Mucosa of descending colon (tissue), 3 donors: ENCODE measurements around the gene PLXNA2. TPM values are rescaled to one million over a fixed set of nuclear protein-coding genes. Genes with fewer than 3 reads are reported as not detected.

Experiments used
- ATAC-seq: fragments of 200-7000 bp; cut with Tn5 transposase; one replicate; pipeline ENCODE4 v1.9.1; 2020; ENCODE audit warnings: mild to moderate bottlenecking, moderate library complexity
- DNase-seq, 3 donors: peaks; one replicate each; pipeline ENCODE4 v3.0.0-alpha.2; 2020
- H3K36me3 ChIP-seq: fragments of 200-600 bp; one replicate; pipeline ENCODE4 v1.8.0; 2021; ENCODE audit warnings: low read depth, mild to moderate bottlenecking
- H3K4me1 ChIP-seq: fragments of 200-600 bp; one replicate; pipeline ENCODE4 v1.8.0; 2021; ENCODE audit warnings: low read depth, mild to moderate bottlenecking
- H3K4me3 ChIP-seq: fragments of 200-600 bp; one replicate; pipeline ENCODE4 v1.8.0; 2021; ENCODE audit warnings: mild to moderate bottlenecking
- H3K9me3 ChIP-seq: fragments of 200-600 bp; one replicate; pipeline ENCODE4 v1.8.0; 2021; ENCODE audit warnings: mild to moderate bottlenecking
- CTCF ChIP-seq: fragments of 200-600 bp; IDR thresholded peaks from one replicate; pipeline ENCODE4 v1.8.0; 2022; ENCODE audit warnings: antibody characterized with exemption, mild to moderate bottlenecking
- intact Hi-C, 2 donors: fragments of 100-400 bp; cut with DNase I in 1 of 2; cut with micrococcal nuclease in 1 of 2; formaldehyde crosslinking; loops; one replicate each; pipeline versions ENCODE4 v1.11.0 to v1.11.1; 2022; cut with DNase I, micrococcal nuclease
- total RNA-seq, 3 donors: library from RNA; stranded (reverse); fragmentation: NEBNext Ultra II Directional in 2 of 3; extraction: Animal tissue kit (Norgen Biotek cat#: 25700) in 2 of 3; gene quantifications; one replicate each; pipeline versions ENCODE4 v1.2.1 to v1.2.4, GENCODE V29; 2021 to 2023
- donor health status: DM: no; HTN: no; CAD: no; lungs with moderate emphysema.
- donor health status: DM: no; HTN: no; CAD: no.
- donor health status: DM: no; HTN: yes; CAD: no.

Gene PLXNA2
- total RNA-seq, 3 donors from 2014 or later: 65.5 to 127 (median 70.6) TPM

- no peaks in the 10 kb centered on the region for H3K36me3 ChIP-seq
- intact Hi-C loops: loop anchor here (10.0 kb wide), 2 partner anchors 53 to 113 kb away; partner anchors contain the start of gene PLXNA2 (in 1 of the 2)
- ATAC-seq: peak; percentile 64
- H3K4me3 ChIP-seq: no peak overlapping the region
- peaks cover 10% of the 10 kb centered on the region for H3K4me1 ChIP-seq
- TF ChIP-seq CTCF: no peak
- H3K9me3 ChIP-seq: no peaks in the 10 kb centered on the region
- DNase-seq: no peak
Measured at GRCh38 chr1:208131621-208132286, 112.4 kb downstream of the PLXNA2 start.

- TF ChIP-seq CTCF: no peak
Measured at GRCh38 chr1:208129487-208129886, 114.7 kb downstream of the PLXNA2 start.

GRCh38 chr1:208129060-208129459 is 115.1 kb downstream of the PLXNA2 start:
- ATAC-seq (no peak), DNase-seq (no peak)
- Histone ChIP-seq H3K9me3 (no peaks in the 10 kb centered on the region), H3K4me1 (peaks cover 10% of the 10 kb centered on the region), H3K36me3 (no peaks in the 10 kb centered on the region), H3K4me3 (no peak overlapping the region)
- intact Hi-C loops: no loop called here
- no peak for TF ChIP-seq CTCF

More at GRCh38 chr1:208129487-208129886, 114.7 kb downstream of the PLXNA2 start:
- Histone ChIP-seq H3K4me3 (no peak overlapping the region), H3K36me3 (no peaks in the 10 kb centered on the region), H3K4me1 (peaks cover 10% of the 10 kb centered on the region), H3K9me3 (no peaks in the 10 kb centered on the region)
- ATAC-seq (no peak), DNase-seq (no peak)
- intact Hi-C loops: no loop called here

GRCh38 chr1:208127792-208128529 is 116.2 kb downstream of the PLXNA2 start:
- H3K4me1 ChIP-seq: peaks cover 9% of the 10 kb centered on the region
- no peaks in the 10 kb centered on the region for H3K36me3 ChIP-seq
- DNase-seq: no peak
- no peak for TF ChIP-seq CTCF
- no peak overlapping the region for H3K4me3 ChIP-seq
- intact Hi-C loops: no loop called here
- no peak for ATAC-seq
- H3K9me3 ChIP-seq: no peaks in the 10 kb centered on the region

GRCh38 chr1:208127284-208127683 is 116.9 kb downstream of the PLXNA2 start:
- ATAC-seq (no peak), DNase-seq (no peak)
- intact Hi-C loops: no loop called here
- H3K4me1 ChIP-seq: peaks cover 3% of the 10 kb centered on the region
- H3K4me3 ChIP-seq: no peak overlapping the region
- TF ChIP-seq CTCF: no peak
- H3K9me3 ChIP-seq: no peaks in the 10 kb centered on the region
- no peaks in the 10 kb centered on the region for H3K36me3 ChIP-seq
